ENCODE measurements around the gene HGD. TPM values are rescaled to one million over a fixed set of nuclear protein-coding genes. Genes with fewer than 3 reads are reported as not detected.

HGD gene
- total and polyA plus RNA-seq, 2 donors (not counting 1 experiment from before 2014, with no cell fraction given): under 0.01 TPM; not detected in 1

DNA sequence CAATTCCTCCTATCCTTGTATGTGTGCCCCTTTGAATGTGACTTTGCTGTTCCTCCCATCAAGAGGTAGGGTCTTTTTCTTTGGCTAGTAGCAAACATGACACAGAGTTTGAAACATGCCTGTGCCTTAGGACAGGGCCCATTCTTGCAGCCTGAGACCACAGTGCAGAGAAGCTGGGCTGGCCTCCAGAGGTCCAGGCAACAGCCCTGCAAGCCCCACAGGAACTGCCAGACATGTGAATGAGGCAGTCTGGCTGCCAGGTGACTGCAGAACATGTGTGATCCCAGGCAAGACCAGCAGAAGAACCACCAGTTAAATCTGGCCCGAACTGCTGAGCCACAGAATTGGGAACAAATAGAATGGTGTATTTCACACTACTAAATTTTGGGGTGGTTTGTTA, 1.2 kb upstream of the HGD start:
- Histone ChIP-seq H4K20me1 (ENCODE audit: control insufficient read depth, extremely low read depth, insufficient read depth, low read length) (no peaks in the 10 kb centered on the region), H3K27me3 (ENCODE audit: control insufficient read depth, insufficient read depth, low read length) (no peaks in the 10 kb centered on the region), H3K4me1 (ENCODE audit: control insufficient read depth, extremely low read depth, insufficient read depth, low read length) (peaks cover 7% of the 10 kb centered on the region), H3K9me3 (ENCODE audit: control insufficient read depth, insufficient read depth, low read depth, low read length) (no peaks in the 10 kb centered on the region), H3K4me2 (ENCODE audit: extremely low read depth, insufficient read depth, low read length) (no peak overlapping the region), H3K4me3 (replicated peaks in 1 of 4; ENCODE audit: control extremely low read depth in 1 of 4, insufficient read depth in 1 of 4, low read depth in 3 of 4, low read length in 4 of 4) (no peak overlapping the region), H3K79me2 (ENCODE audit: control insufficient read depth, insufficient read depth, low read length) (no peaks in the 10 kb centered on the region), H3K36me3 (ENCODE audit: control insufficient read depth, insufficient read depth, low read length) (no peaks in the 10 kb centered on the region), H2AFZ (ENCODE audit: low read length) (no peak overlapping the region), H3K9ac (ENCODE audit: insufficient read depth, low read length) (no peak overlapping the region), H3K27ac (ENCODE audit: insufficient read depth, low read length) (no peak overlapping the region)
- DNase-seq (ENCODE audit: low read depth in 2 of 2): peak in 1 of 2 donors; percentile 22
- no peak for TF ChIP-seq EZH2 (IDR thresholded peaks at IDR 0.05; ENCODE audit: low read length, missing control alignments)
- TF ChIP-seq, protein P1, sequence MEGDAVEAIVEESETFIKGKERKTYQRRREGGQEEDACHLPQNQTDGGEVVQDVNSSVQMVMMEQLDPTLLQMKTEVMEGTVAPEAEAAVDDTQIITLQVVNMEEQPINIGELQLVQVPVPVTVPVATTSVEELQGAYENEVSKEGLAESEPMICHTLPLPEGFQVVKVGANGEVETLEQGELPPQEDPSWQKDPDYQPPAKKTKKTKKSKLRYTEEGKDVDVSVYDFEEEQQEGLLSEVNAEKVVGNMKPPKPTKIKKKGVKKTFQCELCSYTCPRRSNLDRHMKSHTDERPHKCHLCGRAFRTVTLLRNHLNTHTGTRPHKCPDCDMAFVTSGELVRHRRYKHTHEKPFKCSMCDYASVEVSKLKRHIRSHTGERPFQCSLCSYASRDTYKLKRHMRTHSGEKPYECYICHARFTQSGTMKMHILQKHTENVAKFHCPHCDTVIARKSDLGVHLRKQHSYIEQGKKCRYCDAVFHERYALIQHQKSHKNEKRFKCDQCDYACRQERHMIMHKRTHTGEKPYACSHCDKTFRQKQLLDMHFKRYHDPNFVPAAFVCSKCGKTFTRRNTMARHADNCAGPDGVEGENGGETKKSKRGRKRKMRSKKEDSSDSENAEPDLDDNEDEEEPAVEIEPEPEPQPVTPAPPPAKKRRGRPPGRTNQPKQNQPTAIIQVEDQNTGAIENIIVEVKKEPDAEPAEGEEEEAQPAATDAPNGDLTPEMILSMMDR (conservative IDR thresholded peaks at IDR 0.05 in 1 of 2, IDR thresholded peaks at IDR 0.05 in 1 of 2; ENCODE audit: low read depth in 1 of 2, low read length in 2 of 2): no peak

DNA sequence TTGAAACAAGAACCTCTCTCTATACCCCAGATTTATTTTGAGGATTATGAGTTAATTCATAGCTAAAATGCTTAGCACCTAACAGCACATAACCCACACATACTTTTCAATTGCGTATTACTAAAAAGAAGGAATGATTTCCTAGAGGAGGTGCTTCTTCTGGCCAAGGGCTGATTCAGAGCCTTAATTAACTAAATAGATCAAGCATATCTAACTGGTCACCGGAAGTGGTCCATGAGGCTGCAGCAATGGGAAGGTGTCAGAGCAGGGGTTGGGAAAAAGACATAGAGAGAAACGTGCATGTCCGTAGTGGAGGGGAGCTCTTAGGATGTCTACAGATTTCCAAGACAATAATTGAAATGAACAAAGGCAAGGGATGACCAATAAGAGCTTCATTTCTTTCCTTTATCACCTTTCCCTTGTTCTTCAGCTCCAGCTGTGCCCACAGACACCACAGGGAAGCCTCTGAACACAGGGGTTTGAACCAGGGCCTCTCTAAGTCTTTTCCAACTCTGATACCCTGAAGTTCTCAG, 467 bp downstream of the HGD start:
- H3K27ac ChIP-seq (ENCODE audit: insufficient read depth, low read length): no peak overlapping the region
- H3K4me1 ChIP-seq (ENCODE audit: control insufficient read depth, extremely low read depth, insufficient read depth, low read length): peaks cover 7% of the 10 kb centered on the region
- no peak overlapping the region for H3K4me3 ChIP-seq (replicated peaks in 1 of 4; ENCODE audit: control extremely low read depth in 1 of 4, insufficient read depth in 1 of 4, low read depth in 3 of 4, low read length in 4 of 4)
- TF ChIP-seq, protein P1 (conservative IDR thresholded peaks at IDR 0.05 in 1 of 2, IDR thresholded peaks at IDR 0.05 in 1 of 2; ENCODE audit: low read depth in 1 of 2, low read length in 2 of 2): no peak
- TF ChIP-seq EZH2 (IDR thresholded peaks at IDR 0.05; ENCODE audit: low read length, missing control alignments): no peak
- no peak overlapping the region for H3K9ac ChIP-seq (ENCODE audit: insufficient read depth, low read length)
- H3K36me3 ChIP-seq (ENCODE audit: control insufficient read depth, insufficient read depth, low read length): no peaks in the 10 kb centered on the region
- H3K27me3 ChIP-seq (ENCODE audit: control insufficient read depth, insufficient read depth, low read length): no peaks in the 10 kb centered on the region
- H3K9me3 ChIP-seq (ENCODE audit: control insufficient read depth, insufficient read depth, low read depth, low read length): no peaks in the 10 kb centered on the region
- H3K79me2 ChIP-seq (ENCODE audit: control insufficient read depth, insufficient read depth, low read length): no peaks in the 10 kb centered on the region
- H2AFZ ChIP-seq (ENCODE audit: low read length): no peak overlapping the region
- H3K4me2 ChIP-seq (ENCODE audit: extremely low read depth, insufficient read depth, low read length): no peak overlapping the region
- no peak for DNase-seq (ENCODE audit: low read depth in 2 of 2)
- no peaks in the 10 kb centered on the region for H4K20me1 ChIP-seq (ENCODE audit: control insufficient read depth, extremely low read depth, insufficient read depth, low read length)

DNA sequence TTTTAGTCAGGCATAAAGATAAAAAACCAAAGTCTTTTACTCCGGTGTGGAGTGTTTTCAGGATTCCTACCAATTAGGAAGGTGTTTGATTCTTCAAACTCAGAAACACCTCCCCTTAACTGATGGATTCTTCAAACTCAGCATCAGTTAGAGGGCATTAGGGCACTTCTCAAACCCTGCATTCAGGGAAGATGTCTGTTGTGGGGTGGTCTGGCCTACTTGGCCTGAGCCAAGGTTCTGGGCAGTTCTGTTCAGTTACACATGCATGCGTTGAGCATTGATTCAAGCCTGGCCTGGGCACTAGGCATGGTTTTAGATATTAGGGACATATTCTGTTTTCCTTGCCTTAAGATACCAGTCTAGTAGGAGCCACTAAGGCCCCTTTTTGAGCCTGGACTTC, 1.0 kb downstream of the HGD start:
- no peaks in the 10 kb centered on the region for H3K36me3 ChIP-seq (ENCODE audit: control insufficient read depth, insufficient read depth, low read length)
- H3K4me2 ChIP-seq (ENCODE audit: extremely low read depth, insufficient read depth, low read length): no peak overlapping the region
- peaks cover 7% of the 10 kb centered on the region for H3K4me1 ChIP-seq (ENCODE audit: control insufficient read depth, extremely low read depth, insufficient read depth, low read length)
- no peak overlapping the region for H3K27ac ChIP-seq (ENCODE audit: insufficient read depth, low read length)
- H3K27me3 ChIP-seq (ENCODE audit: control insufficient read depth, insufficient read depth, low read length): no peaks in the 10 kb centered on the region
- H3K9ac ChIP-seq (ENCODE audit: insufficient read depth, low read length): no peak overlapping the region
- H3K9me3 ChIP-seq (ENCODE audit: control insufficient read depth, insufficient read depth, low read depth, low read length): no peaks in the 10 kb centered on the region
- H3K4me3 ChIP-seq (replicated peaks in 1 of 4; ENCODE audit: control extremely low read depth in 1 of 4, insufficient read depth in 1 of 4, low read depth in 3 of 4, low read length in 4 of 4): no peak overlapping the region
- no peak overlapping the region for H2AFZ ChIP-seq (ENCODE audit: low read length)
- no peak for DNase-seq (ENCODE audit: low read depth in 2 of 2)
- no peaks in the 10 kb centered on the region for H3K79me2 ChIP-seq (ENCODE audit: control insufficient read depth, insufficient read depth, low read length)
- TF ChIP-seq, protein P1 (conservative IDR thresholded peaks at IDR 0.05 in 1 of 2, IDR thresholded peaks at IDR 0.05 in 1 of 2; ENCODE audit: low read depth in 1 of 2, low read length in 2 of 2): no peak
- no peak for TF ChIP-seq EZH2 (IDR thresholded peaks at IDR 0.05; ENCODE audit: low read length, missing control alignments)
- no peaks in the 10 kb centered on the region for H4K20me1 ChIP-seq (ENCODE audit: control insufficient read depth, extremely low read depth, insufficient read depth, low read length)

All from fibroblast of lung (primary cell).